Mesenchymal stem cell (in vitro differentiated cells and primary cell): ENCODE data around the gene SEPTIN5.

ENCODE experiments used
- DNase-seq: peaks from one replicate; pipeline ENCODE4 v3.0.0-alpha.2; 2013
- H2AFZ ChIP-seq: one replicate; pipeline ENCODE4 v1.6.1; 2013; ENCODE audit warnings: low read depth, mild to moderate bottlenecking, control low read depth, inconsistent platforms, low read length, moderate library complexity
- H2AK5ac ChIP-seq: 2 replicates; pipeline ENCODE4 v1.6.1; 2013; ENCODE audit warnings: low read length, moderate library complexity, mild to moderate bottlenecking, inconsistent platforms; ENCODE audit not compliant: severe bottlenecking
- H2BK120ac ChIP-seq: one replicate; pipeline ENCODE4 v1.6.1; 2013; ENCODE audit warnings: low read depth, mild to moderate bottlenecking, inconsistent platforms, low read length, moderate library complexity
- H2BK12ac ChIP-seq, 2 experiments: one replicate each; pipeline ENCODE4 v1.6.1; 2013; ENCODE audit warnings: inconsistent platforms in 2 of 2, low read length in 2 of 2, mild to moderate bottlenecking in 2 of 2, moderate library complexity in 2 of 2, control low read depth in 1 of 2
- H2BK15ac ChIP-seq: one replicate; pipeline ENCODE4 v1.6.1; 2013; ENCODE audit warnings: mild to moderate bottlenecking, low read depth, inconsistent platforms; ENCODE audit not compliant: poor library complexity, severe bottlenecking
- H2BK5ac ChIP-seq: 2 replicates; pipeline ENCODE4 v1.6.1; 2013; ENCODE audit warnings: low read depth, mild to moderate bottlenecking, low read length, control low read depth, inconsistent platforms; ENCODE audit not compliant: poor library complexity, severe bottlenecking
- H3K14ac ChIP-seq, 2 experiments: one replicate each; pipeline ENCODE4 v1.6.1; 2013; ENCODE audit warnings: inconsistent platforms in 2 of 2, low read length in 2 of 2, control low read depth in 1 of 2, mild to moderate bottlenecking in 1 of 2, moderate library complexity in 1 of 2
- H3K18ac ChIP-seq, 2 experiments: one replicate each; pipeline ENCODE4 v1.6.1; 2013; ENCODE audit warnings: inconsistent platforms in 2 of 2, low read length in 2 of 2, control low read depth in 1 of 2, low read depth in 1 of 2, mild to moderate bottlenecking in 1 of 2
- H3K23ac ChIP-seq, 2 experiments: one replicate each; pipeline ENCODE4 v1.6.1; 2013; ENCODE audit warnings: inconsistent platforms in 2 of 2, low read length in 2 of 2, mild to moderate bottlenecking in 2 of 2, moderate library complexity in 2 of 2, control low read depth in 1 of 2
- H3K27ac ChIP-seq: 2 replicates; pipeline ENCODE4 v1.5.1; 2013; ENCODE audit warnings: mild to moderate bottlenecking, moderate library complexity, low read length, control low read depth, inconsistent platforms; ENCODE audit not compliant: poor library complexity, severe bottlenecking
- H3K27me3 ChIP-seq, 2 experiments: 2 replicates each; pipeline versions ENCODE4 v1.6.1 to v1.7.0; 2013; ENCODE audit warnings: low read length in 2 of 2, mild to moderate bottlenecking in 2 of 2, moderate library complexity in 2 of 2, control low read depth in 1 of 2, inconsistent platforms in 1 of 2; ENCODE audit not compliant: control insufficient read depth in 1 of 2, insufficient read depth in 1 of 2
- H3K36me3 ChIP-seq, 2 experiments: 2 replicates each; pipeline versions ENCODE4 v1.6.1 to v1.7.0; 2013; ENCODE audit warnings: low read length in 2 of 2, control low read depth in 1 of 2, inconsistent platforms in 1 of 2, low read depth in 1 of 2, mild to moderate bottlenecking in 1 of 2; ENCODE audit not compliant: insufficient read depth in 2 of 2, control insufficient read depth in 1 of 2
- H3K4ac ChIP-seq, 2 experiments: one replicate each; pipeline ENCODE4 v1.6.1; 2013; ENCODE audit warnings: inconsistent platforms in 2 of 2, low read length in 2 of 2, mild to moderate bottlenecking in 2 of 2, moderate library complexity in 2 of 2, control low read depth in 1 of 2, low read depth in 1 of 2
- H3K4me1 ChIP-seq: 2 replicates; pipeline ENCODE4 v1.6.1; 2013; ENCODE audit warnings: low read depth, low read length, control low read depth; ENCODE audit not compliant: control insufficient read depth, insufficient read depth
- H3K4me2 ChIP-seq: 2 replicates; pipeline ENCODE4 v1.6.1; 2013; ENCODE audit warnings: low read length, mild to moderate bottlenecking, inconsistent platforms; ENCODE audit not compliant: poor library complexity, severe bottlenecking
- H3K4me3 ChIP-seq, 2 experiments: 2 replicates each; pipeline versions ENCODE4 v1.5.1 to v1.7.0; 2013; ENCODE audit warnings: low read length in 2 of 2, mild to moderate bottlenecking in 2 of 2, control low read depth in 1 of 2, low read depth in 1 of 2; ENCODE audit not compliant: insufficient read depth in 1 of 2
- H3K79me1 ChIP-seq: replicated peaks from 2 replicates; pipeline ENCODE4 v1.6.1; 2013; ENCODE audit warnings: mild to moderate bottlenecking, control low read depth, low read length, inconsistent platforms; ENCODE audit not compliant: poor library complexity, severe bottlenecking
- H3K9ac ChIP-seq: 2 replicates; pipeline ENCODE4 v1.7.0; 2013; ENCODE audit warnings: mild to moderate bottlenecking, low read length, moderate library complexity
- H3K9me3 ChIP-seq: 2 replicates; pipeline ENCODE4 v1.7.0; 2013; ENCODE audit warnings: mild to moderate bottlenecking, low read length; ENCODE audit not compliant: control insufficient read depth
- H4K8ac ChIP-seq: one replicate; pipeline ENCODE4 v1.6.1; 2013; ENCODE audit warnings: inconsistent platforms, mild to moderate bottlenecking, low read length, moderate library complexity
- H4K91ac ChIP-seq: one replicate; pipeline ENCODE4 v1.6.1; 2013; ENCODE audit warnings: mild to moderate bottlenecking, low read length, inconsistent platforms
- WGBS: methylation state at CpG from one replicate; pipeline ENCODE4 v1.1.7; 2013; ENCODE audit warnings: mixed read lengths; 5-methylcytosine and 5-hydroxymethylcytosine counted together

SEPTIN5 gene

DNA sequence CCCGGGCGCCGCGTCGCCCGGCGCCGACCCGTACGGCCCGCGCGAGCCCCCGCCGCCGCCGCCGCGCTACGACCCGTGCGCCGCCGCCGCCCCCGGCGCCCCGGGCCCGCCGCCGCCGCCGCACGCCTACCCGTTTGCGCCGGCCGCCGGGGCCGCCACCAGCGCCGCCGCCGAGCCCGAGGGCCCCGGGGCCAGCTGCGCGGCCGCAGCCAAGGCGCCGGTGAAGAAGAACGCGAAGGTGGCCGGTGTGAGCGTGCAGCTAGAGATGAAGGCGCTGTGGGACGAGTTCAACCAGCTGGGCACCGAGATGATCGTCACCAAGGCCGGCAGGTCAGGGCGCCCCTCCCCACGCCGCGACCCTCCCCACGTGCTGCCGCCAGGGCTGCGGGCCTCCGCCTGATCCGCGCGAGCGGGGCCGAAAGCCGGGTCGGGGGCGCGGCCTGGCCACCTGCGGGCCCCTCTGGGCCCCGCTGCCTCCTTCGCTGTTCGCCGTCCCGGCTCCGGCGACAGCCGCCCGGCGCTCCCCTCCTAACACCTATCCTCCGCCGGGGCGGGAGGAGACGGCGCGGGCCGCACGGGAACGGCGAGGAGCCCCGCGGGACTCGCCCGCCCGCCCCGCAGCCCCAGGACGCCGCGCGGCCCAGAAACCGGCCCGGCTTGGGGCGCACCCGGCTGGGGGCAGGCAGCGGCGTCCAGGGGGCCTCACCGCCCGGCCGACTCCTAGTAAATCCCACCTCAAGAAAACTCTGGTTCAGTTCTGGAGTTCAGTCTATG, 46.8 kb downstream of the SEPTIN5 start:
- peak overlapping the region in 1 of 2 experiments; percentile 53 for H3K4me3 ChIP-seq
- H2BK5ac ChIP-seq: no peak overlapping the region
- H4K8ac ChIP-seq: no peak overlapping the region
- H3K9ac ChIP-seq: peak overlapping the region; percentile 29
- peaks cover 74 to 84% of the 10 kb centered on the region in 2 experiments for H3K27me3 ChIP-seq
- H3K79me1 ChIP-seq: no peaks in the 10 kb centered on the region
- no peak overlapping the region for H3K14ac ChIP-seq
- no peaks in the 10 kb centered on the region for H3K9me3 ChIP-seq
- no peak for DNase-seq
- no peak overlapping the region for H4K91ac ChIP-seq
- no peak overlapping the region for H3K27ac ChIP-seq
- no peak overlapping the region for H2AFZ ChIP-seq
- 2% methylated on average over 62 of the region's 117 CpGs for WGBS
- peaks cover 0 to 5% of the 10 kb centered on the region in 2 experiments for H3K36me3 ChIP-seq
- no peak overlapping the region for H2BK120ac ChIP-seq
- H3K18ac ChIP-seq: no peak overlapping the region
- no peak overlapping the region for H2AK5ac ChIP-seq
- H3K4ac ChIP-seq: no peak overlapping the region
- peak overlapping the region; percentile 74 for H3K4me2 ChIP-seq
- H2BK15ac ChIP-seq: no peak overlapping the region
- no peak overlapping the region for H2BK12ac ChIP-seq
- no peak overlapping the region for H3K23ac ChIP-seq
- peaks cover 35% of the 10 kb centered on the region for H3K4me1 ChIP-seq

- Histone ChIP-seq H2BK12ac (no peak overlapping the region), H2AFZ (no peak overlapping the region), H2BK15ac (no peak overlapping the region), H3K4me1 (peaks cover 38% of the 10 kb centered on the region), H2BK5ac (no peak overlapping the region), H3K18ac (no peak overlapping the region), H3K4ac (no peak overlapping the region), H4K8ac (peak overlapping the region; percentile 29), H3K9me3 (no peaks in the 10 kb centered on the region), H3K4me2 (no peak overlapping the region), H3K27ac (no peak overlapping the region), H3K79me1 (no peaks in the 10 kb centered on the region), H3K23ac (no peak overlapping the region), H3K14ac (no peak overlapping the region), H4K91ac (no peak overlapping the region), H3K27me3 (peaks cover 70 to 81% of the 10 kb centered on the region in 2 experiments), H3K36me3 (peaks cover 0 to 5% of the 10 kb centered on the region in 2 experiments), H2BK120ac (no peak overlapping the region), H3K4me3 (peak overlapping the region in 1 of 2 experiments; percentile 53), H2AK5ac (no peak overlapping the region), H3K9ac (peak overlapping the region; percentile 2)
- WGBS: 20% methylated on average over 33 of the region's 33 CpGs
- peak; percentile 62 for DNase-seq
Measured at GRCh38 chr22:19761725-19762567, 47.6 kb downstream of the SEPTIN5 start.

- Histone ChIP-seq H3K14ac (no peak overlapping the region), H3K23ac (no peak overlapping the region), H3K9me3 (no peaks in the 10 kb centered on the region), H3K79me1 (no peaks in the 10 kb centered on the region), H3K4me3 (peak overlapping the region in 1 of 2 experiments; percentile 53), H3K4ac (no peak overlapping the region), H2BK12ac (no peak overlapping the region), H2BK120ac (no peak overlapping the region), H3K4me2 (no peak overlapping the region), H3K18ac (no peak overlapping the region), H3K4me1 (peaks cover 34% of the 10 kb centered on the region), H2BK15ac (no peak overlapping the region), H4K8ac (no peak overlapping the region), H2AFZ (no peak overlapping the region), H3K27me3 (peaks cover 70 to 81% of the 10 kb centered on the region in 2 experiments), H2AK5ac (no peak overlapping the region), H3K9ac (peak overlapping the region; percentile 2), H2BK5ac (no peak overlapping the region), H3K27ac (no peak overlapping the region), H4K91ac (no peak overlapping the region), H3K36me3 (no peaks in the 10 kb centered on the region)
- DNase-seq: peak; percentile 43
- 31% methylated on average over 34 of the region's 34 CpGs for WGBS
Measured at GRCh38 chr22:19762568-19763457, 48.5 kb downstream of the SEPTIN5 start.
